ENCODE measurements around the gene SLC22A17.

SLC22A17 gene

DNA sequence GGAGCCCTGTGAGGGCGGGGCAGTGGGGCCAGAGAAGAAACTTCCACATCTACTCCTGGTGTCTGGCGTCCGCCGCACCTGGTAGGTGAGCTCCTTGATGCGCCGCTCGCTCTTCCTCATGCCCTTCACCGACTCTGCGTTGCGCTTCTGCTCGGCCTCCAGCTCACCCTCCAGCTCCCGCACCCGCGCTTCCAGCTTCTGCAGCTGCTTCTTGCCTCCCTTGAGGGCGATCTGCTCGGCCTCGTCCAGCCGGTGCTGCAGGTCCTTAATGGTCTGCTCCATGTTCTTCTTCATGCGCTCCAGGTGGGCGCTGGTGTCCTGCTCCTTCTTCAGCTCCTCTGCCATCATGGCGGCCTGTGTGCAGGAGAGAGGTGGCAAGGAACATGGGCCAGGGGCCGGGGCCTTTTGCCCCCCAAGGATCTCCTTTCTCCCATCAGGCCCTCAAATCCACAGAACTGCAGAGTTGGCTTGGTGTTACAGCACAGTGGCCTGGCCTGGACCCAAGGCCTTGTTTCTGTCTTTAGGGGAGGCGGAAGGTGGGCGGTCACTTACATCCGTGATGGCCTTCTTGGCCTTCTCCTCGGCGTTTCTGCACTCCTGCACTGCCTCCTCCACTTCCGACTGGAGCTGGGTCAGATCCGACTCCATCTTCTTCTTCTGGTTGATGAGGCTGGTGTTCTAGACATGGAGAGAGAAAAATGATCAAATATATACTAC, 31.8 kb upstream of the SLC22A17 start:
- H3K4me3 ChIP-seq (ENCODE audit: low read depth in 1 of 2, low read length in 1 of 2): no peak overlapping the region
- H3K36me3 ChIP-seq: no peaks in the 10 kb centered on the region
- H3K4me1 ChIP-seq (ENCODE audit: control insufficient read depth in 1 of 2, insufficient read depth in 1 of 2, low read depth in 1 of 2, low read length in 1 of 2): no peaks in the 10 kb centered on the region
- TF ChIP-seq, protein P1, sequence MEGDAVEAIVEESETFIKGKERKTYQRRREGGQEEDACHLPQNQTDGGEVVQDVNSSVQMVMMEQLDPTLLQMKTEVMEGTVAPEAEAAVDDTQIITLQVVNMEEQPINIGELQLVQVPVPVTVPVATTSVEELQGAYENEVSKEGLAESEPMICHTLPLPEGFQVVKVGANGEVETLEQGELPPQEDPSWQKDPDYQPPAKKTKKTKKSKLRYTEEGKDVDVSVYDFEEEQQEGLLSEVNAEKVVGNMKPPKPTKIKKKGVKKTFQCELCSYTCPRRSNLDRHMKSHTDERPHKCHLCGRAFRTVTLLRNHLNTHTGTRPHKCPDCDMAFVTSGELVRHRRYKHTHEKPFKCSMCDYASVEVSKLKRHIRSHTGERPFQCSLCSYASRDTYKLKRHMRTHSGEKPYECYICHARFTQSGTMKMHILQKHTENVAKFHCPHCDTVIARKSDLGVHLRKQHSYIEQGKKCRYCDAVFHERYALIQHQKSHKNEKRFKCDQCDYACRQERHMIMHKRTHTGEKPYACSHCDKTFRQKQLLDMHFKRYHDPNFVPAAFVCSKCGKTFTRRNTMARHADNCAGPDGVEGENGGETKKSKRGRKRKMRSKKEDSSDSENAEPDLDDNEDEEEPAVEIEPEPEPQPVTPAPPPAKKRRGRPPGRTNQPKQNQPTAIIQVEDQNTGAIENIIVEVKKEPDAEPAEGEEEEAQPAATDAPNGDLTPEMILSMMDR (IDR thresholded peaks at IDR 0.05): no peak
- H3K9me3 ChIP-seq: no peaks in the 10 kb centered on the region
- peaks cover 9% of the 10 kb centered on the region for H3K27me3 ChIP-seq
- H3K27ac ChIP-seq: no peak overlapping the region

DNA sequence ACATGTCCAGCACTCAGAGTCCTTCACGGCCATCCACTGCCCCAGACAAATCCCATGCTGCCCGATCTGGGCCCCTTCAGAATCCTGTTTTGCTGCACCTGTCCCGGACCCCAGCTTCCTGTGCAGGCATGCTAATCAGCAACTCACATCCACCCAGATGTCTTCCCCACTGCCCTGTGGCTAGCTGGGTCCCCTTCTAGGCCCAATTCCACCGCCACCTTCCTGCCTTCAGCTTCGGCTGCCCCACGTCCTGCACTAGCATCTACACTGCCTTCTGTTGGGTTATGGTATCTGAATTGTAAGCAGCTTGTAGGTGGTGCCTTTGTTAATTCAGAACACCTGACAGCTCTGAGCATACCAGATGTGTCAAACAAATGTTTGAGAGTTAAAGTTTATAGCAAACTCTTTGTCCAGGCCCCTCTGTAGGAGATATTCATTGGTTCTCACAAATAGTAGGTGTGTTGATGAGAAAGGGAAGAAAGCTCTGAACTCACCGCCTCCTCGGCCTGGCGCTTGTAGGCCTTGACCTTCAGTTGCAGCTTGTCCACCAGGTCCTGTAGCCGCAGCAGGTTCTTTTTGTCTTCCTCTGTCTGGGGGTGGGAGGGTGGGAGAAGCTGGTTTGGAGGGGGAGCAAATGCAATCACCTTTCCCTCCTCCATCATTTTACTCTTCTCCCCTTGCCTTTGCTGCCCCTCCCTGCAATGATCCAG, 30.2 kb upstream of the SLC22A17 start:
- Histone ChIP-seq H3K4me1 (ENCODE audit: control insufficient read depth in 1 of 2, insufficient read depth in 1 of 2, low read depth in 1 of 2, low read length in 1 of 2) (no peaks in the 10 kb centered on the region), H3K27me3 (peaks cover 7% of the 10 kb centered on the region), H3K4me3 (ENCODE audit: low read depth in 1 of 2, low read length in 1 of 2) (no peak overlapping the region), H3K9me3 (no peaks in the 10 kb centered on the region), H3K36me3 (no peaks in the 10 kb centered on the region), H3K27ac (no peak overlapping the region)
- TF ChIP-seq, protein P1 (IDR thresholded peaks at IDR 0.05): no peak

DNA sequence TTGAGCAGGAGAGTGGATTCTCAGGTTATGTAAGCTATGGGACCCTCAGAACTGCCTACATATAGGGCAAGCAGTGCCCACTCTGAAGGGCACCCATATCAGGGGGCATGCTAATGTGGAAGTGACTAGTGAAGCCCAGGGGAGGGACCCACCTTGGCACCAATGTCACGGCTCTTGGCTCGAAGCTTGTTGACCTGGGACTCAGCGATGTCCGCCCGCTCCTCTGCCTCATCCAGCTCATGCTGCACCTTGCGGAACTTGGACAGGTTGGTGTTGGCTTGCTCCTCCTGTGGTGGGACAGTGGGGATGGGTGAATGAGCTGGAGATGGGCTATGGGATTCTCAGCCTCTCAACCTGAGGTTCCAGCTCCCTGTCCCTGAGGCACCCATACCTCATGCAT, 29.6 kb upstream of the SLC22A17 start:
- Histone ChIP-seq H3K4me1 (ENCODE audit: control insufficient read depth in 1 of 2, insufficient read depth in 1 of 2, low read depth in 1 of 2, low read length in 1 of 2) (no peaks in the 10 kb centered on the region), H3K36me3 (no peaks in the 10 kb centered on the region), H3K9me3 (no peaks in the 10 kb centered on the region), H3K27me3 (peaks cover 12% of the 10 kb centered on the region), H3K4me3 (ENCODE audit: low read depth in 1 of 2, low read length in 1 of 2) (no peak overlapping the region), H3K27ac (no peak overlapping the region)
- TF ChIP-seq, protein P1 (IDR thresholded peaks at IDR 0.05): no peak

DNA sequence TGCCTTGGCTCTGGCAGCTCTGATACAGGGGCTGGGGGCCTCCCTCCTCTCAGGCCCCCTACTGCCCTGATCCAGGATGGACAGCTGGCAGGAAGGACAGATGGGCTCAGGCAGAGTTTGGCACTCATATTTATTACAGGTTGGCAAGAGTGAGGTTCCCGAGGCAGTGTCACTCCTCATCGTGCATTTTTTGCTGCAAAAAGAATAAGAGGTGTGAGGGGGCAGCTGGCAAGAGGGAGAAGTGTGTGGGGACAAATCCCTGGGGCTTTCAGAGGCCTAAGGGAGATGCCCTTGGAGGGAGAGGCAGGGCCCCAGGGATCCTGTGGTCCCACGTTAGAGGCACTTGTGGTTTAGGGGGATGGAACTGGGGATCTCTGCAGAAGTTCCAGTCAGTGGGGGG, 29.2 kb upstream of the SLC22A17 start:
- Histone ChIP-seq H3K4me1 (ENCODE audit: control insufficient read depth in 1 of 2, insufficient read depth in 1 of 2, low read depth in 1 of 2, low read length in 1 of 2) (no peaks in the 10 kb centered on the region), H3K4me3 (ENCODE audit: low read depth in 1 of 2, low read length in 1 of 2) (no peak overlapping the region), H3K9me3 (no peaks in the 10 kb centered on the region), H3K27me3 (peaks cover 13% of the 10 kb centered on the region), H3K27ac (no peak overlapping the region), H3K36me3 (no peaks in the 10 kb centered on the region)
- TF ChIP-seq, protein P1 (IDR thresholded peaks at IDR 0.05): no peak

DNA sequence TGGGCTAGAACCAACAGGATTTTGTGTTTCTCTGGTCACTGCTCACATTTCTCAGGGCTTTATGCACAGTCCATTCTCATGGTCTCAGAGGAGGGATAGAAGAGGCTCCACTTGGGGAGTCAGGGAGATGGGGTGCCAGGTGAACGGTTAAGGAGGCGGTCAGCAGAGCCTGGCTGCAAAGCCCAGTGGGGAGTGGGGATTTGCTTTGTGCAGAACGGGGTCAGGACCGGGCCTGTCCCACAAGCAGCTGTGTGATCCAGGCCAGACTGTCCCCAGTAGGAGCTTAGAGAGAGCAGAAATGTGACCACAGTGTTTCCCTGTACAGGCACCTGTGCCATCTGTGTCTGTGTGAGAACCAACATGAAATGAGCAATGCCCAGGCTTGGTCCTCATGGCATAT, 28.3 kb upstream of the SLC22A17 start:
- TF ChIP-seq, protein P1 (IDR thresholded peaks at IDR 0.05): no peak
- Histone ChIP-seq H3K27me3 (peaks cover 13% of the 10 kb centered on the region), H3K4me3 (ENCODE audit: low read depth in 1 of 2, low read length in 1 of 2) (no peak overlapping the region), H3K27ac (no peak overlapping the region), H3K9me3 (no peaks in the 10 kb centered on the region), H3K4me1 (ENCODE audit: control insufficient read depth in 1 of 2, insufficient read depth in 1 of 2, low read depth in 1 of 2, low read length in 1 of 2) (no peaks in the 10 kb centered on the region), H3K36me3 (no peaks in the 10 kb centered on the region)

Measured in neutrophil (primary cell).